Lung (tissue), 12 donors: ENCODE data around the gene RYK. TPM values are rescaled to one million over a fixed set of nuclear protein-coding genes. Genes with fewer than 3 reads are reported as not detected.

Experiments used
- ATAC-seq: fragments of 200-7000 bp; cut with Tn5 transposase; one replicate; pipeline ENCODE4 v1.9.1; 2020; ENCODE audit warnings: moderate number of reproducible peaks; ENCODE audit not compliant: insufficient read depth, low FRiP score
- DNase-seq, 3 donors: peaks; one replicate each; pipeline ENCODE4 v3.0.0-alpha.2; 2013 to 2017
- H3K27ac ChIP-seq, 2 donors: one replicate each; pipeline ENCODE4 v1.5.1; 2013; ENCODE audit warnings: mild to moderate bottlenecking in 2 of 2, moderate library complexity in 2 of 2, control low read depth in 1 of 2, inconsistent platforms in 1 of 2, low read depth in 1 of 2, low read length in 1 of 2
- H3K27me3 ChIP-seq, 3 donors: one replicate each; pipeline ENCODE4 v1.5.1; 2013; ENCODE audit warnings: low read length in 2 of 3; ENCODE audit not compliant: control insufficient read depth in 3 of 3, insufficient read depth in 3 of 3
- H3K36me3 ChIP-seq, 4 donors: one replicate each; pipeline ENCODE4 v1.5.1; 2013; ENCODE audit warnings: low read length in 4 of 4, mild to moderate bottlenecking in 1 of 4, moderate library complexity in 1 of 4; ENCODE audit not compliant: control insufficient read depth in 4 of 4, insufficient read depth in 4 of 4
- H3K4me1 ChIP-seq, 5 donors: one replicate each; pipeline ENCODE4 v1.5.1; 2013; ENCODE audit warnings: low read length in 5 of 5, mild to moderate bottlenecking in 2 of 5, moderate library complexity in 1 of 5; ENCODE audit not compliant: control insufficient read depth in 5 of 5, insufficient read depth in 5 of 5
- H3K4me3 ChIP-seq: one replicate; pipeline ENCODE4 v1.5.1; 2013; ENCODE audit warnings: mild to moderate bottlenecking, control low read depth, moderate library complexity
- H3K9ac ChIP-seq, 2 donors: one replicate each; pipeline ENCODE4 v1.5.1; 2013; ENCODE audit warnings: low read length in 2 of 2, control low read depth in 1 of 2; ENCODE audit not compliant: insufficient read depth in 1 of 2
- H3K9me3 ChIP-seq, 4 donors: one replicate each; pipeline ENCODE4 v1.5.1; 2013; ENCODE audit warnings: low read length in 3 of 4, mild to moderate bottlenecking in 1 of 4, moderate library complexity in 1 of 4; ENCODE audit not compliant: control insufficient read depth in 4 of 4, insufficient read depth in 3 of 4
- CTCF ChIP-seq: IDR thresholded peaks from 2 replicates; pipeline ENCODE4 v1.5.1; 2012; ENCODE audit warnings: mild to moderate bottlenecking; ENCODE audit errors: control extremely low read depth, extremely low read depth
- WGBS, 2 donors: extraction: QIAGEN DNeasy Blood & Tissue Kit; methylation state at CpG; one replicate each; pipeline ENCODE4 v1.1.7; 2013; 5-methylcytosine and 5-hydroxymethylcytosine counted together
- polyA plus RNA-seq, 2 donors: library from polyadenylated mRNA; stranded (reverse); fragments of 200-250 nt; gene quantifications; one replicate each; pipeline ENCODE4 v1.2.1, GENCODE V29; 2013
- total RNA-seq, 2 donors: library from RNA; depleted of rRNA in 1 of 2; stranded (reverse); fragments of >200 nt in 1 of 2; gene quantifications; one replicate each; pipeline ENCODE4 v1.2.1, GENCODE V29; 2014 to 2021
- donor health status: control.
- donor health status: control.
- donor health status: Bipolar disorder and iron deficiency.
- donor health status: healthy.
- donor health status: DM: yes; HTN: yes; CAD: no.

The RYK gene
- total and polyA plus RNA-seq, 4 donors: 22.1 to 132 (median 29.0) TPM

- TF ChIP-seq CTCF: no peak
- WGBS, 2 donors: 92 to 95% methylated on average over 2 of the region's 2 CpGs
- no peak for ATAC-seq
Observed at GRCh38 chr3:134110963-134111362, 139.7 kb downstream of the RYK start.

More at GRCh38 chr3:134110963-134111362, 139.7 kb downstream of the RYK start:
- Histone ChIP-seq H3K9me3 (no peaks in the 10 kb centered on the region), H3K4me3 (no peak overlapping the region), H3K9ac (no peak overlapping the region), H3K4me1 (no peaks in the 10 kb centered on the region), H3K27me3 (no peaks in the 10 kb centered on the region), H3K36me3 (no peaks in the 10 kb centered on the region), H3K27ac (no peak overlapping the region)
- no peak for DNase-seq

Other genes starting within 250 kb of the RYK start
- gene SLCO2A1, start 220.9 kb downstream of the RYK start, total RNA-seq: 100 to 1,000 TPM in 1 of 2 donors, 10 to 100 TPM in 1; 27.2 to 131 TPM
- 10 to 100 TPM; 27.8 to 57.5 TPM for gene SLCO2A1, start 220.9 kb downstream of the RYK start, polyA plus RNA-seq
- 100 to 1,000 TPM; 122 to 129 TPM for gene AMOTL2, start 123.6 kb upstream of the RYK start, total RNA-seq
- 10 to 100 TPM; 27.4 to 30.1 TPM for gene AMOTL2, start 123.6 kb upstream of the RYK start, polyA plus RNA-seq
- 10 to 100 TPM; 36.9 to 54.9 TPM for gene ANAPC13, start 235.1 kb upstream of the RYK start, total RNA-seq
- 10 to 100 TPM; 71.3 to 85.2 TPM for gene ANAPC13, start 235.1 kb upstream of the RYK start, polyA plus RNA-seq
- 10 to 100 TPM; 18.8 to 50.1 TPM for gene CEP63, start 235.2 kb upstream of the RYK start, total RNA-seq
- 10 to 100 TPM; 12.4 to 17.6 TPM for gene CEP63, start 235.2 kb upstream of the RYK start, polyA plus RNA-seq